ENCODE measurements around the gene IFIT1B.
A peak's percentile ranks its signal among the peaks of the same experiment; 100 is the strongest.

IFIT1B gene

GRCh38 chr10:89368129-89368528, 9.7 kb upstream of the IFIT1B start:
- Histone ChIP-seq H3K79me1 (replicated peaks; ENCODE audit: low read length, poor library complexity, severe bottlenecking) (no peaks in the 10 kb centered on the region), H3K23ac (ENCODE audit: low read length in 2 of 2) (no peak overlapping the region), H3K27me3 (ENCODE audit: control insufficient read depth in 1 of 2, insufficient read depth in 1 of 2, low read length in 2 of 2) (no peaks in the 10 kb centered on the region), H3K9ac (ENCODE audit: low read length) (peak overlapping the region; percentile 61), H2BK5ac (ENCODE audit: low read depth, low read length, poor library complexity, severe bottlenecking) (no peak overlapping the region), H2BK15ac (ENCODE audit: low read depth, poor library complexity, severe bottlenecking) (no peak overlapping the region), H3K4me3 (ENCODE audit: insufficient read depth in 1 of 2, low read depth in 1 of 2, low read length in 2 of 2) (no peak overlapping the region), H4K91ac (ENCODE audit: low read length) (no peak overlapping the region), H2BK12ac (ENCODE audit: low read length in 2 of 2) (peak overlapping the region in 1 of 2 experiments; percentile 28), H3K4ac (ENCODE audit: low read depth in 1 of 2, low read length in 2 of 2) (peak overlapping the region in 1 of 2 experiments; percentile 37), H3K27ac (ENCODE audit: low read length, poor library complexity, severe bottlenecking) (no peak overlapping the region), H3K36me3 (ENCODE audit: control insufficient read depth in 1 of 2, insufficient read depth in 2 of 2, low read depth in 1 of 2, low read length in 2 of 2) (no peaks in the 10 kb centered on the region), H4K8ac (ENCODE audit: low read length) (no peak overlapping the region), H3K18ac (ENCODE audit: low read depth in 1 of 2, low read length in 2 of 2) (peak overlapping the region in 1 of 2 experiments; percentile 48), H3K4me1 (ENCODE audit: control insufficient read depth, insufficient read depth, low read depth, low read length) (peaks cover 4% of the 10 kb centered on the region), H3K9me3 (ENCODE audit: control insufficient read depth, low read length) (no peaks in the 10 kb centered on the region), H2AFZ (ENCODE audit: low read depth, low read length) (no peak overlapping the region), H2BK120ac (ENCODE audit: low read depth, low read length) (no peak overlapping the region), H3K14ac (ENCODE audit: low read length in 2 of 2) (no peak overlapping the region), H2AK5ac (ENCODE audit: low read length, severe bottlenecking) (no peak overlapping the region), H3K4me2 (ENCODE audit: low read length, poor library complexity, severe bottlenecking) (no peak overlapping the region)
- DNase-seq, result no peak
- no CpG with 5 or more reads among the region's 1 CpG for WGBS

- Histone ChIP-seq H2BK120ac (ENCODE audit: low read depth, low read length) (no peak overlapping the region), H4K91ac (ENCODE audit: low read length) (no peak overlapping the region)
Observed at GRCh38 chr10:89369156-89370105, 8.4 kb upstream of the IFIT1B start.

GRCh38 chr10:89371079-89371478, 6.8 kb upstream of the IFIT1B start:
- Histone ChIP-seq H3K27ac (ENCODE audit: low read length, poor library complexity, severe bottlenecking) (no peak overlapping the region), H3K27me3 (ENCODE audit: control insufficient read depth in 1 of 2, insufficient read depth in 1 of 2, low read length in 2 of 2) (no peaks in the 10 kb centered on the region), H2BK15ac (ENCODE audit: low read depth, poor library complexity, severe bottlenecking) (no peak overlapping the region), H2AFZ (ENCODE audit: low read depth, low read length) (no peak overlapping the region), H3K36me3 (ENCODE audit: control insufficient read depth in 1 of 2, insufficient read depth in 2 of 2, low read depth in 1 of 2, low read length in 2 of 2) (no peaks in the 10 kb centered on the region), H2BK120ac (ENCODE audit: low read depth, low read length) (no peak overlapping the region), H3K79me1 (replicated peaks; ENCODE audit: low read length, poor library complexity, severe bottlenecking) (no peaks in the 10 kb centered on the region), H3K18ac (ENCODE audit: low read depth in 1 of 2, low read length in 2 of 2) (no peak overlapping the region), H2BK5ac (ENCODE audit: low read depth, low read length, poor library complexity, severe bottlenecking) (no peak overlapping the region), H3K4ac (ENCODE audit: low read depth in 1 of 2, low read length in 2 of 2) (no peak overlapping the region), H2AK5ac (ENCODE audit: low read length, severe bottlenecking) (no peak overlapping the region), H3K14ac (ENCODE audit: low read length in 2 of 2) (no peak overlapping the region), H3K4me1 (ENCODE audit: control insufficient read depth, insufficient read depth, low read depth, low read length) (peaks cover 5% of the 10 kb centered on the region), H3K4me2 (ENCODE audit: low read length, poor library complexity, severe bottlenecking) (no peak overlapping the region), H4K8ac (ENCODE audit: low read length) (no peak overlapping the region), H3K9me3 (ENCODE audit: control insufficient read depth, low read length) (no peaks in the 10 kb centered on the region), H3K4me3 (ENCODE audit: insufficient read depth in 1 of 2, low read depth in 1 of 2, low read length in 2 of 2) (no peak overlapping the region), H4K91ac (ENCODE audit: low read length) (no peak overlapping the region), H3K23ac (ENCODE audit: low read length in 2 of 2) (no peak overlapping the region), H3K9ac (ENCODE audit: low read length) (no peak overlapping the region), H2BK12ac (ENCODE audit: low read length in 2 of 2) (peak overlapping the region in 1 of 2 experiments; percentile 54)
- DNase-seq, result no peak

More at GRCh38 chr10:89369156-89370105, 8.4 kb upstream of the IFIT1B start:
- H2BK5ac ChIP-seq (ENCODE audit: low read depth, low read length, poor library complexity, severe bottlenecking), result no peak overlapping the region
- no peak overlapping the region for H3K23ac ChIP-seq (ENCODE audit: low read length in 2 of 2)
- peak overlapping the region; percentile 38 to 57 for H2BK12ac ChIP-seq (ENCODE audit: low read length in 2 of 2)
- WGBS, result 95% methylated on average over 4 of the region's 5 CpGs
- peak overlapping the region; percentile 61 for H3K9ac ChIP-seq (ENCODE audit: low read length)
- H3K36me3 ChIP-seq (ENCODE audit: control insufficient read depth in 1 of 2, insufficient read depth in 2 of 2, low read depth in 1 of 2, low read length in 2 of 2), result no peaks in the 10 kb centered on the region
- no peaks in the 10 kb centered on the region for H3K27me3 ChIP-seq (ENCODE audit: control insufficient read depth in 1 of 2, insufficient read depth in 1 of 2, low read length in 2 of 2)
- peak overlapping the region; percentile 19 for H4K8ac ChIP-seq (ENCODE audit: low read length)
- H3K14ac ChIP-seq (ENCODE audit: low read length in 2 of 2), result no peak overlapping the region
- peaks cover 4% of the 10 kb centered on the region for H3K4me1 ChIP-seq (ENCODE audit: control insufficient read depth, insufficient read depth, low read depth, low read length)
- H3K27ac ChIP-seq (ENCODE audit: low read length, poor library complexity, severe bottlenecking), result no peak overlapping the region
- H3K9me3 ChIP-seq (ENCODE audit: control insufficient read depth, low read length), result no peaks in the 10 kb centered on the region
- H3K4me3 ChIP-seq (ENCODE audit: insufficient read depth in 1 of 2, low read depth in 1 of 2, low read length in 2 of 2), result no peak overlapping the region
- peak overlapping the region; percentile 73 for H2AK5ac ChIP-seq (ENCODE audit: low read length, severe bottlenecking)
- DNase-seq, result peak; percentile 49
- H3K4me2 ChIP-seq (ENCODE audit: low read length, poor library complexity, severe bottlenecking), result no peak overlapping the region
- H2AFZ ChIP-seq (ENCODE audit: low read depth, low read length), result no peak overlapping the region
- H3K79me1 ChIP-seq (replicated peaks; ENCODE audit: low read length, poor library complexity, severe bottlenecking), result no peaks in the 10 kb centered on the region
- no peak overlapping the region for H3K18ac ChIP-seq (ENCODE audit: low read depth in 1 of 2, low read length in 2 of 2)
- H2BK15ac ChIP-seq (ENCODE audit: low read depth, poor library complexity, severe bottlenecking), result no peak overlapping the region
- peak overlapping the region in 1 of 2 experiments; percentile 30 for H3K4ac ChIP-seq (ENCODE audit: low read depth in 1 of 2, low read length in 2 of 2)

GRCh38 chr10:89371987-89372386, 5.9 kb upstream of the IFIT1B start:
- no peak overlapping the region for H3K4ac ChIP-seq (ENCODE audit: low read depth in 1 of 2, low read length in 2 of 2)
- 89% methylated on average over 3 of the region's 3 CpGs for WGBS
- no peak overlapping the region for H2AFZ ChIP-seq (ENCODE audit: low read depth, low read length)
- no peak overlapping the region for H4K91ac ChIP-seq (ENCODE audit: low read length)
- H2AK5ac ChIP-seq (ENCODE audit: low read length, severe bottlenecking), result no peak overlapping the region
- H3K18ac ChIP-seq (ENCODE audit: low read depth in 1 of 2, low read length in 2 of 2), result no peak overlapping the region
- H2BK15ac ChIP-seq (ENCODE audit: low read depth, poor library complexity, severe bottlenecking), result no peak overlapping the region
- H3K14ac ChIP-seq (ENCODE audit: low read length in 2 of 2), result no peak overlapping the region
- H3K4me2 ChIP-seq (ENCODE audit: low read length, poor library complexity, severe bottlenecking), result no peak overlapping the region
- no peak overlapping the region for H3K9ac ChIP-seq (ENCODE audit: low read length)
- DNase-seq, result no peak
- peak overlapping the region in 1 of 2 experiments; percentile 23 for H2BK12ac ChIP-seq (ENCODE audit: low read length in 2 of 2)
- no peaks in the 10 kb centered on the region for H3K79me1 ChIP-seq (replicated peaks; ENCODE audit: low read length, poor library complexity, severe bottlenecking)
- no peaks in the 10 kb centered on the region for H3K36me3 ChIP-seq (ENCODE audit: control insufficient read depth in 1 of 2, insufficient read depth in 2 of 2, low read depth in 1 of 2, low read length in 2 of 2)
- no peak overlapping the region for H3K4me3 ChIP-seq (ENCODE audit: insufficient read depth in 1 of 2, low read depth in 1 of 2, low read length in 2 of 2)
- no peak overlapping the region for H3K27ac ChIP-seq (ENCODE audit: low read length, poor library complexity, severe bottlenecking)
- H3K23ac ChIP-seq (ENCODE audit: low read length in 2 of 2), result no peak overlapping the region
- no peak overlapping the region for H4K8ac ChIP-seq (ENCODE audit: low read length)
- H3K27me3 ChIP-seq (ENCODE audit: control insufficient read depth in 1 of 2, insufficient read depth in 1 of 2, low read length in 2 of 2), result no peaks in the 10 kb centered on the region
- H3K4me1 ChIP-seq (ENCODE audit: control insufficient read depth, insufficient read depth, low read depth, low read length), result peaks cover 5% of the 10 kb centered on the region
- no peak overlapping the region for H2BK5ac ChIP-seq (ENCODE audit: low read depth, low read length, poor library complexity, severe bottlenecking)
- H3K9me3 ChIP-seq (ENCODE audit: control insufficient read depth, low read length), result no peaks in the 10 kb centered on the region
- no peak overlapping the region for H2BK120ac ChIP-seq (ENCODE audit: low read depth, low read length)

Data from mesenchymal stem cell (in vitro differentiated cells and primary cell).